H9 (cell line): ENCODE data around the gene PFN3. TPM values are rescaled to one million over a fixed set of nuclear protein-coding genes. Genes with fewer than 3 reads are reported as not detected.

Experiments
- DNase-seq: peaks from one replicate; pipeline ENCODE4 v3.0.0-alpha.2; 2017
- H2AFZ ChIP-seq: one replicate; pipeline ENCODE4 v1.6.1; 2013; ENCODE audit warnings: mild to moderate bottlenecking, low read length, control low read depth, moderate library complexity
- H2AK5ac ChIP-seq: 2 replicates; pipeline ENCODE4 v1.6.1; 2013; ENCODE audit warnings: low read length, control low read depth, mixed read lengths; ENCODE audit not compliant: insufficient read length
- H2BK120ac ChIP-seq: one replicate; pipeline ENCODE4 v1.6.1; 2013; ENCODE audit warnings: low read depth, mild to moderate bottlenecking, low read length, control low read depth, inconsistent platforms; ENCODE audit not compliant: poor library complexity, severe bottlenecking
- H2BK12ac ChIP-seq: 2 replicates; pipeline ENCODE4 v1.6.1; 2013; ENCODE audit warnings: low read length, control low read depth, mixed read lengths, low read depth; ENCODE audit not compliant: insufficient read length
- H2BK15ac ChIP-seq: 2 replicates; pipeline ENCODE4 v1.6.1; 2013; ENCODE audit warnings: low read depth, low read length, control low read depth
- H2BK20ac ChIP-seq: one replicate; pipeline ENCODE4 v1.6.1; 2013; ENCODE audit warnings: low read depth, mild to moderate bottlenecking, low read length, control low read depth, inconsistent platforms; ENCODE audit not compliant: poor library complexity, severe bottlenecking
- H2BK5ac ChIP-seq: 2 replicates; pipeline ENCODE4 v1.6.1; 2013; ENCODE audit warnings: low read length, control low read depth, mixed read lengths; ENCODE audit not compliant: insufficient read length
- H3K14ac ChIP-seq: 2 replicates; pipeline ENCODE4 v1.6.1; 2013; ENCODE audit warnings: low read length, control low read depth; ENCODE audit not compliant: insufficient read depth
- H3K18ac ChIP-seq: 2 replicates; pipeline ENCODE4 v1.6.1; 2013; ENCODE audit warnings: low read depth, mild to moderate bottlenecking, mixed read lengths, low read length, control low read depth; ENCODE audit not compliant: insufficient read length
- H3K23ac ChIP-seq: 2 replicates; pipeline ENCODE4 v1.6.1; 2013; ENCODE audit warnings: low read length, control low read depth, mixed read lengths, low read depth; ENCODE audit not compliant: insufficient read length
- H3K23me2 ChIP-seq: 2 replicates; pipeline ENCODE4 v1.6.1; 2013; ENCODE audit warnings: low read depth, mild to moderate bottlenecking, mixed read lengths, low read length, control low read depth; ENCODE audit not compliant: insufficient read length, poor library complexity, severe bottlenecking
- H3K27ac ChIP-seq: 2 replicates; pipeline ENCODE4 v1.5.1; 2013; ENCODE audit warnings: low read length, control low read depth, mixed read lengths, low read depth; ENCODE audit not compliant: insufficient read length
- H3K27me3 ChIP-seq: 2 replicates; pipeline ENCODE4 v1.6.1; 2013; ENCODE audit warnings: low read length, control low read depth, inconsistent platforms; ENCODE audit not compliant: insufficient read depth
- H3K4ac ChIP-seq: 2 replicates; pipeline ENCODE4 v1.6.1; 2013; ENCODE audit warnings: low read depth, mild to moderate bottlenecking, control low read depth, inconsistent platforms, low read length, moderate library complexity
- H3K4me1 ChIP-seq: 2 replicates; pipeline ENCODE4 v1.6.1; 2013; ENCODE audit warnings: low read length, control low read depth, inconsistent platforms; ENCODE audit not compliant: insufficient read depth
- H3K4me2 ChIP-seq: 2 replicates; pipeline ENCODE4 v1.6.1; 2013; ENCODE audit warnings: low read length, control low read depth, mixed read lengths; ENCODE audit not compliant: insufficient read length, insufficient read depth
- H3K56ac ChIP-seq: 2 replicates; pipeline ENCODE4 v1.6.1; 2013; ENCODE audit warnings: low read depth, mild to moderate bottlenecking, mixed read lengths, low read length, control low read depth; ENCODE audit not compliant: insufficient read length
- H3K79me1 ChIP-seq: 2 replicates; pipeline ENCODE4 v1.6.1; 2013; ENCODE audit warnings: low read depth, mild to moderate bottlenecking, moderate library complexity, low read length, control low read depth, inconsistent platforms; ENCODE audit not compliant: insufficient read depth, poor library complexity, severe bottlenecking
- H3K79me2 ChIP-seq: 2 replicates; pipeline ENCODE4 v1.6.1; 2013; ENCODE audit warnings: low read length, control low read depth, inconsistent platforms; ENCODE audit not compliant: insufficient read depth
- H3K9ac ChIP-seq: 2 replicates; pipeline ENCODE4 v1.6.1; 2013; ENCODE audit warnings: low read length, control low read depth, mixed read lengths; ENCODE audit not compliant: insufficient read length; ENCODE audit errors: extremely low read depth
- H3K9me3 ChIP-seq: one replicate; pipeline ENCODE4 v1.6.1; 2013; ENCODE audit warnings: low read depth, low read length, inconsistent platforms; ENCODE audit not compliant: control insufficient read depth
- H3T11ph ChIP-seq: one replicate; pipeline ENCODE4 v1.6.1; 2013; ENCODE audit warnings: mild to moderate bottlenecking, low read length, control low read depth, inconsistent platforms
- H4K20me1 ChIP-seq: one replicate; pipeline ENCODE4 v1.6.1; 2013; ENCODE audit not compliant: control insufficient read depth, insufficient read length, insufficient read depth
- H4K5ac ChIP-seq: 2 replicates; pipeline ENCODE4 v1.6.1; 2013; ENCODE audit warnings: low read depth, mild to moderate bottlenecking, mixed read lengths, low read length, control low read depth; ENCODE audit not compliant: insufficient read length
- H4K8ac ChIP-seq: replicated peaks from 2 replicates; pipeline ENCODE4 v1.6.1; 2013; ENCODE audit warnings: low read length, control low read depth, mixed read lengths, low read depth; ENCODE audit not compliant: insufficient read length
- H4K91ac ChIP-seq: 2 replicates; pipeline ENCODE4 v1.6.1; 2013; ENCODE audit warnings: low read depth, mild to moderate bottlenecking, moderate library complexity, mixed read lengths, low read length, control low read depth; ENCODE audit not compliant: insufficient read length
- H3K27ac Mint-ChIP-seq, 3 experiments: 2 replicates in 2 of 3; 3 replicates in 1 of 3; pipeline ENCODE4 v1.8.0; 2020 to 2021; ENCODE audit warnings: mixed read lengths in 3 of 3, mild to moderate bottlenecking in 1 of 3, moderate library complexity in 1 of 3
- H3K27me3 Mint-ChIP-seq: 2 replicates; pipeline ENCODE4 v1.8.0; 2021; ENCODE audit warnings: low read depth, mild to moderate bottlenecking, moderate library complexity, mixed read lengths
- H3K36me3 Mint-ChIP-seq, 3 experiments: 2 replicates in 2 of 3; 3 replicates in 1 of 3; pipeline ENCODE4 v1.8.0; 2020 to 2021; ENCODE audit warnings: low read depth in 3 of 3, mixed read lengths in 3 of 3; ENCODE audit not compliant: insufficient read depth in 1 of 3
- H3K4me1 Mint-ChIP-seq, 2 experiments: 2 replicates each; pipeline ENCODE4 v1.8.0; 2020; ENCODE audit warnings: mixed read lengths in 2 of 2
- H3K4me3 Mint-ChIP-seq, 2 experiments: 2 replicates in 1 of 2; 3 replicates in 1 of 2; pipeline ENCODE4 v1.8.0; 2020 to 2021; ENCODE audit warnings: mild to moderate bottlenecking in 2 of 2, mixed read lengths in 2 of 2, moderate library complexity in 1 of 2
- H3K9me3 Mint-ChIP-seq, 2 experiments: 2 replicates in 1 of 2; 3 replicates in 1 of 2; pipeline ENCODE4 v1.8.0; 2020; ENCODE audit warnings: mild to moderate bottlenecking in 2 of 2, mixed read lengths in 2 of 2, moderate library complexity in 1 of 2
- WGBS: extraction: QIAGEN DNeasy Blood & Tissue Kit; methylation state at CpG from one replicate; pipeline ENCODE4 v1.1.7; 2013; ENCODE audit warnings: missing lambda C conversion rate, low lambda C conversion rate, mixed read lengths; ENCODE audit not compliant: insufficient read length; ENCODE audit errors: extremely low coverage; 5-methylcytosine and 5-hydroxymethylcytosine counted together
- total RNA-seq: library from RNA; stranded (reverse); gene quantifications from 2 replicates; pipeline ENCODE4 v1.2.1, GENCODE V29; 2021
- TF ChIP-seq, protein P1 (sequence below): fragments of 200-600 bp; sonication (generic); conservative IDR thresholded peaks from 3 replicates; pipeline ENCODE4 v1.8.0; 2021; ENCODE audit warnings: antibody characterized with exemption, mild to moderate bottlenecking

The PFN3 gene
- total RNA-seq, 1 experiment from 2014 or later, result not detected

- Histone ChIP-seq H3K18ac (peak overlapping the region; percentile 18), H2BK12ac (no peak overlapping the region), H2AK5ac (no peak overlapping the region), H3K79me2 (no peaks in the 10 kb centered on the region), H2BK5ac (no peak overlapping the region), H4K5ac (no peak overlapping the region), H3K14ac (peak overlapping the region; percentile 81; the same call in 1 of the 2 replicates), H2AFZ (no peak overlapping the region), H3K9me3 (no peaks in the 10 kb centered on the region), H3K23ac (no peak overlapping the region), H3K9ac (no peak overlapping the region), H4K20me1 (no peaks in the 10 kb centered on the region), H3K56ac (no peak overlapping the region), H3K79me1 (no peaks in the 10 kb centered on the region), H4K8ac (no peak overlapping the region), H4K91ac (no peak overlapping the region), H2BK20ac (no peak overlapping the region), H3T11ph (no peak overlapping the region), H3K4me2 (peak overlapping the region; percentile 66), H2BK15ac (no peak overlapping the region), H3K4ac (no peak overlapping the region), H3K4me1 (no peaks in the 10 kb centered on the region; the same call in 1 of the 2 replicates), H2BK120ac (no peak overlapping the region), H3K23me2 (peaks cover 7% of the 10 kb centered on the region), H3K27me3 (no peaks in the 10 kb centered on the region; the same call in 1 of the 2 replicates), H3K27ac (no peak overlapping the region)
- Mint-ChIP-seq H3K36me3 (peaks cover 0 to 18% (median 6%) of the 10 kb centered on the region in 3 experiments; a peak in 5 of 7 replicates), H3K4me1 (peaks cover 49 to 55% of the 10 kb centered on the region in 2 experiments), H3K9me3 (no peaks in the 10 kb centered on the region), H3K27ac (peak overlapping the region in 2 of 3 experiments; percentile 30 to 73; a peak in 2 of 7 replicates), H3K4me3 (peak overlapping the region; percentile 65 to 70; a peak in 4 of 5 replicates), H3K27me3 (peaks cover 42% of the 10 kb centered on the region)
- no peak for DNase-seq
- TF ChIP-seq, protein P1, sequence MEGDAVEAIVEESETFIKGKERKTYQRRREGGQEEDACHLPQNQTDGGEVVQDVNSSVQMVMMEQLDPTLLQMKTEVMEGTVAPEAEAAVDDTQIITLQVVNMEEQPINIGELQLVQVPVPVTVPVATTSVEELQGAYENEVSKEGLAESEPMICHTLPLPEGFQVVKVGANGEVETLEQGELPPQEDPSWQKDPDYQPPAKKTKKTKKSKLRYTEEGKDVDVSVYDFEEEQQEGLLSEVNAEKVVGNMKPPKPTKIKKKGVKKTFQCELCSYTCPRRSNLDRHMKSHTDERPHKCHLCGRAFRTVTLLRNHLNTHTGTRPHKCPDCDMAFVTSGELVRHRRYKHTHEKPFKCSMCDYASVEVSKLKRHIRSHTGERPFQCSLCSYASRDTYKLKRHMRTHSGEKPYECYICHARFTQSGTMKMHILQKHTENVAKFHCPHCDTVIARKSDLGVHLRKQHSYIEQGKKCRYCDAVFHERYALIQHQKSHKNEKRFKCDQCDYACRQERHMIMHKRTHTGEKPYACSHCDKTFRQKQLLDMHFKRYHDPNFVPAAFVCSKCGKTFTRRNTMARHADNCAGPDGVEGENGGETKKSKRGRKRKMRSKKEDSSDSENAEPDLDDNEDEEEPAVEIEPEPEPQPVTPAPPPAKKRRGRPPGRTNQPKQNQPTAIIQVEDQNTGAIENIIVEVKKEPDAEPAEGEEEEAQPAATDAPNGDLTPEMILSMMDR, result no peak
- WGBS, result no CpG with 5 or more reads among the region's 6 CpGs
Measured at GRCh38 chr5:177448244-177448950, 47.9 kb upstream of the PFN3 start.
